Measurements from ENCODE around the gene IGDCC3.

Gene IGDCC3

DNA sequence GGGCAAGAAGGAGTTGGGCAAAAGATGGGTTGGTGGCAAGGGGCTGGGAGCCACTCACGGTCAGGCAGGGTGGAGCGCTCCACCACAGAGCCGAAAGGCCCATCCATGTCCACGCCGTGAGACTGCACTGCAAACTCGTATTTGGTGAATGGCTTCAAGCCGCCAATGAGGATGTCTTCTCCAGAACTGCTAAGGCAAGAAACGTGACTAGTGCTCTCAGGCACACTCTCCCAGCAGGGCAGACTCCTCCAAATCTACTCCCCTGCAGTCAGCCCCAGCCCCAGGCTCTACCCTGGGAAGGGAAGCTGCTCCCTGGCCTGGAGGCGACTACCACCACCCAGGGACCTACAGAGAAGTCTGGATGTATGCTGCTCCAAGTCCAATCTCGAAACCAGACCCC, 11.4 kb upstream of the IGDCC3 start:
- TF ChIP-seq, protein P1, sequence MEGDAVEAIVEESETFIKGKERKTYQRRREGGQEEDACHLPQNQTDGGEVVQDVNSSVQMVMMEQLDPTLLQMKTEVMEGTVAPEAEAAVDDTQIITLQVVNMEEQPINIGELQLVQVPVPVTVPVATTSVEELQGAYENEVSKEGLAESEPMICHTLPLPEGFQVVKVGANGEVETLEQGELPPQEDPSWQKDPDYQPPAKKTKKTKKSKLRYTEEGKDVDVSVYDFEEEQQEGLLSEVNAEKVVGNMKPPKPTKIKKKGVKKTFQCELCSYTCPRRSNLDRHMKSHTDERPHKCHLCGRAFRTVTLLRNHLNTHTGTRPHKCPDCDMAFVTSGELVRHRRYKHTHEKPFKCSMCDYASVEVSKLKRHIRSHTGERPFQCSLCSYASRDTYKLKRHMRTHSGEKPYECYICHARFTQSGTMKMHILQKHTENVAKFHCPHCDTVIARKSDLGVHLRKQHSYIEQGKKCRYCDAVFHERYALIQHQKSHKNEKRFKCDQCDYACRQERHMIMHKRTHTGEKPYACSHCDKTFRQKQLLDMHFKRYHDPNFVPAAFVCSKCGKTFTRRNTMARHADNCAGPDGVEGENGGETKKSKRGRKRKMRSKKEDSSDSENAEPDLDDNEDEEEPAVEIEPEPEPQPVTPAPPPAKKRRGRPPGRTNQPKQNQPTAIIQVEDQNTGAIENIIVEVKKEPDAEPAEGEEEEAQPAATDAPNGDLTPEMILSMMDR (conservative IDR thresholded peaks at IDR 0.05; ENCODE audit: low read depth, low read length) = no peak
- Histone ChIP-seq H3K4me1 (ENCODE audit: low read depth, poor library complexity, severe bottlenecking) (peaks cover 5% of the 10 kb centered on the region), H3K4me3 (IDR thresholded peaks at IDR 0.05; ENCODE audit: insufficient read depth, low read depth, low read length) (no peak overlapping the region), H3K4me2 (no peak overlapping the region), H3K36me3 (ENCODE audit: insufficient read depth) (no peaks in the 10 kb centered on the region), H3K9ac (no peak overlapping the region), H3K27ac (no peak overlapping the region), H2AFZ (ENCODE audit: low read depth) (no peak overlapping the region), H3K79me2 (ENCODE audit: insufficient read depth, low read depth) (no peaks in the 10 kb centered on the region), H4K20me1 (ENCODE audit: insufficient read depth) (no peaks in the 10 kb centered on the region), H3K27me3 (ENCODE audit: insufficient read depth, low read depth) (peaks cover 9% of the 10 kb centered on the region; the same call in 1 of the 2 replicates)

DNA sequence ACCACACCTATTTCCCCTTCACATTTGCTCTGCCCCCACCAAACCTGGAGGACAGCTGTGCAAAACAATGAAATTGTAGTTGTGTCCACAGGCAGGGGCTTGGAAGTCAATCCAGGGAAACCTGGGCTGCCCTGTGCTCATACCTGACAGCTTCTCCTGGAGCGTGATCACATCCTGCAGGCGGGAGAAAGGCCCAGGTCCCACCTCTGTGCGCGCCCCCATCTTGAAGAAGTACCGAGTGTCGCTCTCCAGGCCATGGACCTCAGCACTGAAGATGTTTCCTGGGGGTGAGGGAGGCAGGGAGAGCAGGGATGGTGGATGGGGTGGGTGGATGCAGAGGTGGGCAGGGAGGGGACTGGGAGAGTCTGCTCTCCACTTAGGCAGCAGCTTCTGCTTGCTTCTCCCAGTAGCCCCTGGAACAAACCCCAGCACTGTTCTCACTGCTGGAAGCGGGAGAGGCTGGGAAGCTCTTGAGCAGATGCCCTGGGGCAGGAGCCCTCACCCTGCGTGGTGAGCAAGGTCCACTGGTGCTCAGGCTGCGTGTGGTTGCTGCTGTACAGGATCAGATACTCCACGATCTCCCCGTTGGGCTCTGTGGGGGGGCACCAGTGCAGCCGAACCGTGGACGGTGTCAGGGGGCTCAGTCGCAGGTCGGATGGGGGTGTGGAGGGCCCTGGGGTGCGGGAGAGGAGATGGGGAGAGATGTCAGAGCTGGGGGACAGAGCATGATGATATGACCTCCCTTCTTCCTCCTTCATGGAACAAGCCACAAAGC, 10.7 kb upstream of the IGDCC3 start:
- Histone ChIP-seq H3K4me3 (IDR thresholded peaks at IDR 0.05; ENCODE audit: insufficient read depth, low read depth, low read length) (no peak overlapping the region), H3K27me3 (ENCODE audit: insufficient read depth, low read depth) (peaks cover 9% of the 10 kb centered on the region; the same call in 1 of the 2 replicates), H3K9ac (no peak overlapping the region), H3K4me1 (ENCODE audit: low read depth, poor library complexity, severe bottlenecking) (peaks cover 5% of the 10 kb centered on the region), H3K4me2 (no peak overlapping the region), H2AFZ (ENCODE audit: low read depth) (no peak overlapping the region), H3K79me2 (ENCODE audit: insufficient read depth, low read depth) (no peaks in the 10 kb centered on the region), H4K20me1 (ENCODE audit: insufficient read depth) (no peaks in the 10 kb centered on the region), H3K27ac (no peak overlapping the region), H3K36me3 (ENCODE audit: insufficient read depth) (no peaks in the 10 kb centered on the region)
- TF ChIP-seq, protein P1 (conservative IDR thresholded peaks at IDR 0.05; ENCODE audit: low read depth, low read length) = no peak

DNA sequence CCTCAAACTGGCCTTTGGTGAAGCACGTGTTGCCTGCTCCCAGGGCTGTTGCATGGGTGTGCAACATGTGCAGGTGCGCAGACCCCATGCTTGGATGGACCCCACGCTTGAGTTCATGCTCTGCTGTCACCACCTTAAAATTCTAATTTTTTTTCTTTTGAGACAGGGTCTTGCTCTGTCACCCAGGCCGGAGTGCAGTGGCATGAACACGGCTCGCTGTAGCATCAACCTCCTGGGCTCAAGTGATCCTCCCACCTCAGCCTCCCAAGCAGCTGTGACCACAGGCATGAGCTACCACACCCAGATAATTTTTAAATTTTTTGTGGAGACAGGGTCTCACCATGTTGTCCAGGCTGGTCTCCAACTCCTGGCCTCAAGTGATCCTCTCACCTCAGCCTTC, 9.1 kb upstream of the IGDCC3 start:
- TF ChIP-seq, protein P1 (conservative IDR thresholded peaks at IDR 0.05; ENCODE audit: low read depth, low read length) = no peak
- Histone ChIP-seq H3K4me1 (ENCODE audit: low read depth, poor library complexity, severe bottlenecking) (peaks cover 5% of the 10 kb centered on the region), H3K4me3 (IDR thresholded peaks at IDR 0.05; ENCODE audit: insufficient read depth, low read depth, low read length) (no peak overlapping the region), H4K20me1 (ENCODE audit: insufficient read depth) (no peaks in the 10 kb centered on the region), H3K27ac (no peak overlapping the region), H2AFZ (ENCODE audit: low read depth) (no peak overlapping the region), H3K27me3 (ENCODE audit: insufficient read depth, low read depth) (peaks cover 4% of the 10 kb centered on the region; the same call in 1 of the 2 replicates), H3K4me2 (no peak overlapping the region), H3K36me3 (ENCODE audit: insufficient read depth) (no peaks in the 10 kb centered on the region), H3K79me2 (ENCODE audit: insufficient read depth, low read depth) (no peaks in the 10 kb centered on the region), H3K9ac (no peak overlapping the region)

DNA sequence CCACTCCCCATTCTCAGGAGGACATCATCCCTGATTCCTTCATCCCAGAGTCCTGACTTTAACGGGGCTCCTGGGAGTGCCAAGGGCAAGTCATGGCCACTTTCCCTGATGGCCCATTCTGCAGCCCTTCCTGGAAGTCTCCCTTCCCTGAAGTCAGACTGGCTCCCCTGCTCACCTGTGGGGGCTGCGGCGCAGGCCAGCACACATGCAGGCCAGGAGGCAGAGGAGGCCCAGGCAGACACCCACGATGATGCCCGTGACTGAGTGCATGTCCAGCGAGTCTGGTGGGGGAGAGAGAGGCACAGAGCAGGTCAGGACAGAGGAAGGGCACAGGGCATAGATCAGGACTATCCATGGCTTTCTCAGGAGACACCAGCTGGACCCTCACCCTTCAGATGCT, 8.6 kb upstream of the IGDCC3 start:
- Histone ChIP-seq H3K4me2 (no peak overlapping the region), H3K4me3 (IDR thresholded peaks at IDR 0.05; ENCODE audit: insufficient read depth, low read depth, low read length) (no peak overlapping the region)

More for the DNA sequence above, 8.6 kb upstream of the IGDCC3 start:
- no peaks in the 10 kb centered on the region for H3K79me2 ChIP-seq (ENCODE audit: insufficient read depth, low read depth)
- no peak overlapping the region for H3K9ac ChIP-seq
- peaks cover 5% of the 10 kb centered on the region for H3K4me1 ChIP-seq (ENCODE audit: low read depth, poor library complexity, severe bottlenecking)
- peak overlapping the region; percentile 98; the same call in 1 of the 2 replicates for H2AFZ ChIP-seq (ENCODE audit: low read depth)
- TF ChIP-seq, protein P1 (conservative IDR thresholded peaks at IDR 0.05; ENCODE audit: low read depth, low read length) = no peak
- H3K36me3 ChIP-seq (ENCODE audit: insufficient read depth) = no peaks in the 10 kb centered on the region
- no peak overlapping the region for H3K27ac ChIP-seq
- no peaks in the 10 kb centered on the region for H4K20me1 ChIP-seq (ENCODE audit: insufficient read depth)
- H3K27me3 ChIP-seq (ENCODE audit: insufficient read depth, low read depth) = peaks cover 4% of the 10 kb centered on the region; the same call in 1 of the 2 replicates
